Measurements from ENCODE around the gene ZNF768. TPM values are rescaled to one million over a fixed set of nuclear protein-coding genes. Genes with fewer than 3 reads are reported as not detected.

The ZNF768 gene
- total and polyA plus RNA-seq, 2 of the 13 experiments (the other 11 are each of a cell fraction or from before 2014, with no cell fraction given) = 26.7 to 34.4 TPM

DNA sequence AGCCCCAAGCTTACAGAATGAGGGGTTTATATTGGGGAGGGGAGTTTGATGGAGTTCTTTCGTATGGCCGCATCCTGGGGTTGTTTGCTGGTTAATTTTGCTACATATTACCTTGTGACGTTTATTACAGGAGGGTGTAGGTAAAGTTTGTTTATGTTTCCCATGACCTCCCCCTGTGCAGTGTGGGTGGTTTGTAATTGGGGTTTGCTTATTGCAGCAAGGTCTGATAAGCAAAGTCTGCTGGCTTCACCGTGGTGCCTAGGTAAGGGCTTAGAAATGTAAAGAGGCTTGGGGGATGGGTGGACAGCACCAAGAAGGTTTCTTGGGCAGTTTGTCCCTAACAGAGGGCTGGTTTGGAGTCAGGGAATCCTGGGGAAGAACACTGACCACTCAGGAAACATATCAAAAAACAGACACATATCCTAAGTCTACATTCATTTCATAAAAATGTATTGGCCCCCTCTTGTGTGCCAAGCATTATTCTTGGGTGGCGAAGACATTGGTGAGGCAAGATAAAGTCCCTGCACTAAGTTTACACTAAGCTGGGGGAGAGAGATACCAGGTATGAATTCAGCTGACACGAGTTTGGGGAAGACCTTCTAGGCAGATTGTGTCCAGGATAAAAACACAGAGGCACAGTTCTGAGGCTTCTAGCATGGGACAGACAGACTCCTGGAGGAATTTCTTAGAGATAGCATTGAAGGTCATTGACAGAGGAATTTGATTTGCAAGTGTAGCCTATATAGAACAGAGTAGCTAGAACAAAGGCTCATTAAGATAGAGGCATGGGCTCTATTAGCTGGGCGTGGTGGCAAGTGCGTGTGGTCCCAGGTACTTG, 22.3 kb upstream of the ZNF768 start:
- no peaks in the 10 kb centered on the region for H3K79me2 ChIP-seq (ENCODE audit: insufficient read depth, low read length)
- no peaks in the 10 kb centered on the region for H3K9me3 ChIP-seq (ENCODE audit: low read length)
- TF ChIP-seq NRL (CRISPR knock-in tag; IDR thresholded peaks at IDR 0.05; ENCODE audit: borderline replicate concordance) (no peak), SIN3B (IDR thresholded peaks at IDR 0.05; ENCODE audit: low read length) (no peak), ZNF891 (CRISPR knock-in tag; IDR thresholded peaks at IDR 0.05) (no peak), ONECUT2 (CRISPR knock-in tag; IDR thresholded peaks at IDR 0.05) (no peak), PAWR (CRISPR knock-in tag; IDR thresholded peaks at IDR 0.05; ENCODE audit: borderline replicate concordance) (no peak), MXI1 (IDR thresholded peaks at IDR 0.05; ENCODE audit: borderline replicate concordance, low read depth, low read length) (no peak)
- TF ChIP-seq, protein P1, sequence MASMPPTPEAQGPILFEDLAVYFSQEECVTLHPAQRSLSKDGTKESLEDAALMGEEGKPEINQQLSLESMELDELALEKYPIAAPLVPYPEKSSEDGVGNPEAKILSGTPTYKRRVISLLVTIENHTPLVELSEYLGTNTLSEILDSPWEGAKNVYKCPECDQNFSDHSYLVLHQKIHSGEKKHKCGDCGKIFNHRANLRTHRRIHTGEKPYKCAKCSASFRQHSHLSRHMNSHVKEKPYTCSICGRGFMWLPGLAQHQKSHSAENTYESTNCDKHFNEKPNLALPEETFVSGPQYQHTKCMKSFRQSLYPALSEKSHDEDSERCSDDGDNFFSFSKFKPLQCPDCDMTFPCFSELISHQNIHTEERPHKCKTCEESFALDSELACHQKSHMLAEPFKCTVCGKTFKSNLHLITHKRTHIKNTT (CRISPR knock-in tag; IDR thresholded peaks at IDR 0.05) = no peak
- TF ChIP-seq, protein P2, sequence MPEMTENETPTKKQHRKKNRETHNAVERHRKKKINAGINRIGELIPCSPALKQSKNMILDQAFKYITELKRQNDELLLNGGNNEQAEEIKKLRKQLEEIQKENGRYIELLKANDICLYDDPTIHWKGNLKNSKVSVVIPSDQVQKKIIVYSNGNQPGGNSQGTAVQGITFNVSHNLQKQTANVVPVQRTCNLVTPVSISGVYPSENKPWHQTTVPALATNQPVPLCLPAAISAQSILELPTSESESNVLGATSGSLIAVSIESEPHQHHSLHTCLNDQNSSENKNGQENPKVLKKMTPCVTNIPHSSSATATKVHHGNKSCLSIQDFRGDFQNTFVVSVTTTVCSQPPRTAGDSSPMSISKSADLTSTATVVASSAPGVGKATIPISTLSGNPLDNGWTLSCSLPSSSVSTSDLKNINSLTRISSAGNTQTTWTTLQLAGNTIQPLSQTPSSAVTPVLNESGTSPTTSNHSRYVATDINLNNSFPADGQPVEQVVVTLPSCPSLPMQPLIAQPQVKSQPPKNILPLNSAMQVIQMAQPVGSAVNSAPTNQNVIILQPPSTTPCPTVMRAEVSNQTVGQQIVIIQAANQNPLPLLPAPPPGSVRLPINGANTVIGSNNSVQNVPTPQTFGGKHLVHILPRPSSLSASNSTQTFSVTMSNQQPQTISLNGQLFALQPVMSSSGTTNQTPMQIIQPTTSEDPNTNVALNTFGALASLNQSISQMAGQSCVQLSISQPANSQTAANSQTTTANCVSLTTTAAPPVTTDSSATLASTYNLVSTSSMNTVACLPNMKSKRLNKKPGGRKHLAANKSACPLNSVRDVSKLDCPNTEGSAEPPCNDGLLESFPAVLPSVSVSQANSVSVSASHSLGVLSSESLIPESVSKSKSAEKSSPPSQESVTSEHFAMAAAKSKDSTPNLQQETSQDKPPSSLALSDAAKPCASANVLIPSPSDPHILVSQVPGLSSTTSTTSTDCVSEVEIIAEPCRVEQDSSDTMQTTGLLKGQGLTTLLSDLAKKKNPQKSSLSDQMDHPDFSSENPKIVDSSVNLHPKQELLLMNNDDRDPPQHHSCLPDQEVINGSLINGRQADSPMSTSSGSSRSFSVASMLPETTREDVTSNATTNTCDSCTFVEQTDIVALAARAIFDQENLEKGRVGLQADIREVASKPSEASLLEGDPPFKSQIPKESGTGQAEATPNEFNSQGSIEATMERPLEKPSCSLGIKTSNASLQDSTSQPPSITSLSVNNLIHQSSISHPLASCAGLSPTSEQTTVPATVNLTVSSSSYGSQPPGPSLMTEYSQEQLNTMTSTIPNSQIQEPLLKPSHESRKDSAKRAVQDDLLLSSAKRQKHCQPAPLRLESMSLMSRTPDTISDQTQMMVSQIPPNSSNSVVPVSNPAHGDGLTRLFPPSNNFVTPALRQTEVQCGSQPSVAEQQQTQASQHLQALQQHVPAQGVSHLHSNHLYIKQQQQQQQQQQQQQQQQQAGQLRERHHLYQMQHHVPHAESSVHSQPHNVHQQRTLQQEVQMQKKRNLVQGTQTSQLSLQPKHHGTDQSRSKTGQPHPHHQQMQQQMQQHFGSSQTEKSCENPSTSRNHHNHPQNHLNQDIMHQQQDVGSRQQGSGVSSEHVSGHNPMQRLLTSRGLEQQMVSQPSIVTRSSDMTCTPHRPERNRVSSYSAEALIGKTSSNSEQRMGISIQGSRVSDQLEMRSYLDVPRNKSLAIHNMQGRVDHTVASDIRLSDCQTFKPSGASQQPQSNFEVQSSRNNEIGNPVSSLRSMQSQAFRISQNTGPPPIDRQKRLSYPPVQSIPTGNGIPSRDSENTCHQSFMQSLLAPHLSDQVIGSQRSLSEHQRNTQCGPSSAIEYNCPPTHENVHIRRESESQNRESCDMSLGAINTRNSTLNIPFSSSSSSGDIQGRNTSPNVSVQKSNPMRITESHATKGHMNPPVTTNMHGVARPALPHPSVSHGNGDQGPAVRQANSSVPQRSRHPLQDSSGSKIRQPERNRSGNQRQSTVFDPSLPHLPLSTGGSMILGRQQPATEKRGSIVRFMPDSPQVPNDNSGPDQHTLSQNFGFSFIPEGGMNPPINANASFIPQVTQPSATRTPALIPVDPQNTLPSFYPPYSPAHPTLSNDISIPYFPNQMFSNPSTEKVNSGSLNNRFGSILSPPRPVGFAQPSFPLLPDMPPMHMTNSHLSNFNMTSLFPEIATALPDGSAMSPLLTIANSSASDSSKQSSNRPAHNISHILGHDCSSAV (CRISPR knock-in tag; IDR thresholded peaks at IDR 0.05; ENCODE audit: borderline replicate concordance) = no peak
- H3K4me1 ChIP-seq (ENCODE audit: insufficient read depth, low read length) = peaks cover 55% of the 10 kb centered on the region
- H3K27ac ChIP-seq (ENCODE audit: extremely low read length, insufficient read depth, low read length) = no peak overlapping the region
- WGBS (ENCODE audit: low lambda C conversion rate) = 69% methylated on average over 8 of the region's 8 CpGs
- H3K4me3 ChIP-seq (replicated peaks in 1 of 3; ENCODE audit: insufficient read depth in 1 of 3, low read depth in 2 of 3, low read length in 3 of 3) = no peak overlapping the region
- no peak overlapping the region for H3K4me2 ChIP-seq (ENCODE audit: low read depth, low read length)
- ATAC-seq = no peak
- no peak for FAIRE-seq
- ChIA-PET CTCF (ENCODE audit: low intra/inter-chr PET ratio, low total read pairs) (no interaction called here), POLR2A (interaction anchor here (1.9 to 2.0 kb wide), 2 partner anchors 10 to 13 kb away, joined by 8 to 11 read pairs; partner anchors contain the start of genes ZNF747 and ZNF764)
- no peak overlapping the region for H2AFZ ChIP-seq (ENCODE audit: low read length)
- no peak for DNase-seq (ENCODE audit: low spot score)
- no peaks in the 10 kb centered on the region for H4K20me1 ChIP-seq (ENCODE audit: insufficient read depth, low read length)
- no peaks in the 10 kb centered on the region for H3K27me3 ChIP-seq (ENCODE audit: control insufficient read depth in 1 of 2, insufficient read depth in 2 of 2, low read length in 2 of 2)
- H3K9ac ChIP-seq (ENCODE audit: insufficient read depth, low read depth, low read length) = no peak overlapping the region
- in situ Hi-C loops (cut with HindIII; ENCODE audit: extremely low pct_ligation_motif_present, low pct_unique_long_range_greater_than_20kb) (no loop called here), intact Hi-C loops (cut with micrococcal nuclease; ENCODE audit: unreplicated experiment) (no loop called here)
- no peaks in the 10 kb centered on the region; a peak in 1 of 5 replicates for H3K36me3 ChIP-seq (replicated peaks in 1 of 2; ENCODE audit: control insufficient read depth in 1 of 2, insufficient read depth in 2 of 2, low read length in 2 of 2)
- no TSS peak for BruUV-seq (replicated peaks)

Data from HepG2 (cell line).